Body of pancreas (tissue), 4 donors: Measurements from ENCODE around the gene PSMC3. TPM values are rescaled to one million over a fixed set of nuclear protein-coding genes. Genes with fewer than 3 reads are reported as not detected.

Experiments
- ATAC-seq: fragments of 150-250 bp; one replicate; pipeline ENCODE4 v1.9.1; 2016
- DNase-seq, 4 donors: peaks; one replicate each; pipeline ENCODE4 v3.0.0-alpha.2; 2019
- H3K27ac ChIP-seq, 4 donors: fragments of 200-600 bp; sonication (generic); 1 replicate in 3 of 4; 2 replicates in 1 of 4; pipeline versions ENCODE4 v1.5.1 to v1.6.1; 2016 to 2019; ENCODE audit warnings: mild to moderate bottlenecking in 1 of 4, mixed read lengths in 1 of 4, moderate library complexity in 1 of 4
- H3K27me3 ChIP-seq, 2 donors: fragments of 200-600 bp; sonication (generic); one replicate each; pipeline ENCODE4 v1.6.0; 2016; ENCODE audit warnings: mild to moderate bottlenecking in 1 of 2
- H3K36me3 ChIP-seq, 2 donors: fragments of 200-600 bp; sonication (generic); replicated peaks in 1 of 2; 2 replicates each; pipeline ENCODE4 v1.5.1; 2016; ENCODE audit warnings: low read depth in 2 of 2; ENCODE audit not compliant: insufficient read depth in 1 of 2
- H3K4me1 ChIP-seq: fragments of 200-600 bp; sonication (generic); one replicate; pipeline ENCODE4 v1.6.0; 2016
- H3K4me3 ChIP-seq, 2 donors: fragments of 200-600 bp; sonication (generic); 1 replicate in 1 of 2; 2 replicates in 1 of 2; pipeline ENCODE4 v1.5.1; 2016 to 2019
- H3K9me3 ChIP-seq, 3 donors: fragments of 200-600 bp; sonication (generic); 1 replicate in 2 of 3; 2 replicates in 1 of 3; pipeline ENCODE4 v1.5.1; 2016
- POLR2A ChIP-seq, 3 donors: fragments of 450-650 bp; IDR thresholded peaks; one replicate each; pipeline ENCODE4 v1.6.1; 2016; ENCODE audit warnings: antibody characterized with exemption in 3 of 3, mild to moderate bottlenecking in 2 of 3
- WGBS, 2 donors: methylation state at CpG; one replicate each; pipeline ENCODE4 v1.1.5; 2017; 5-methylcytosine and 5-hydroxymethylcytosine counted together
- intact Hi-C: fragments of 100-400 bp; cut with DNase I; formaldehyde crosslinking; loops from one replicate; pipeline ENCODE4 v1.15.1; 2023
- total RNA-seq, 2 donors: library from RNA; depleted of rRNA; stranded (reverse); fragments of >200 nt; gene quantifications; one replicate each; pipeline ENCODE4 v1.1.0, GENCODE V29; 2016
- TF ChIP-seq, protein P1 (sequence below), 7 experiments: fragments of 450-650 bp in 4 of 7; fragments of 200-600 bp in 3 of 7; sonication (generic) in 3 of 7; IDR thresholded peaks; one replicate each; pipeline ENCODE4 v1.5.1; 2016 to 2019; ENCODE audit warnings: antibody characterized with exemption in 7 of 7

PSMC3 gene
- total RNA-seq, 2 donors from 2014 or later, result 43.8 to 62.8 TPM

DNA sequence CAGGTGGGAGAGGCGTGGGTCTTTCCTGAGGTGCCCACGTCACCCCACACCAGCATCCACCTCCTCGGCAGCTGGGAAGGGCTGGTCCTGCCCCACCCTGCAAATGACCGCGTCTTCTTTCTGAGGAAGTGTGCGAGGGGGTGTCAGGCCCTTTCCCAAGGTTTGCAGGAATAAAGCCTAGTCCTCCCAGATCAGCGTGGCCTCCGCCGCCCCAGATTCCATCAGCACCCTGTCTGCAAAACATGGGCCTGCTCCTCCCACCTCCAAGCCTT is 32.3 kb downstream of the PSMC3 start:
- H3K27ac ChIP-seq, result peak overlapping the region in 2 of 4 donors; percentile 55 to 83
- H3K27me3 ChIP-seq, result no peaks in the 10 kb centered on the region
- H3K4me3 ChIP-seq, result no peak overlapping the region
- DNase-seq, result no peak
- intact Hi-C loops, result no loop called here
- no peak for ATAC-seq
- TF ChIP-seq POLR2A (IDR thresholded peaks at IDR 0.05), result no peak
- TF ChIP-seq, protein P1, sequence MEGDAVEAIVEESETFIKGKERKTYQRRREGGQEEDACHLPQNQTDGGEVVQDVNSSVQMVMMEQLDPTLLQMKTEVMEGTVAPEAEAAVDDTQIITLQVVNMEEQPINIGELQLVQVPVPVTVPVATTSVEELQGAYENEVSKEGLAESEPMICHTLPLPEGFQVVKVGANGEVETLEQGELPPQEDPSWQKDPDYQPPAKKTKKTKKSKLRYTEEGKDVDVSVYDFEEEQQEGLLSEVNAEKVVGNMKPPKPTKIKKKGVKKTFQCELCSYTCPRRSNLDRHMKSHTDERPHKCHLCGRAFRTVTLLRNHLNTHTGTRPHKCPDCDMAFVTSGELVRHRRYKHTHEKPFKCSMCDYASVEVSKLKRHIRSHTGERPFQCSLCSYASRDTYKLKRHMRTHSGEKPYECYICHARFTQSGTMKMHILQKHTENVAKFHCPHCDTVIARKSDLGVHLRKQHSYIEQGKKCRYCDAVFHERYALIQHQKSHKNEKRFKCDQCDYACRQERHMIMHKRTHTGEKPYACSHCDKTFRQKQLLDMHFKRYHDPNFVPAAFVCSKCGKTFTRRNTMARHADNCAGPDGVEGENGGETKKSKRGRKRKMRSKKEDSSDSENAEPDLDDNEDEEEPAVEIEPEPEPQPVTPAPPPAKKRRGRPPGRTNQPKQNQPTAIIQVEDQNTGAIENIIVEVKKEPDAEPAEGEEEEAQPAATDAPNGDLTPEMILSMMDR (IDR thresholded peaks at IDR 0.05), result no peak
- H3K9me3 ChIP-seq, result no peaks in the 10 kb centered on the region
- 75 to 90% methylated on average over 9 of the region's 9 CpGs for WGBS, 2 donors
- H3K4me1 ChIP-seq, result no peaks in the 10 kb centered on the region
- H3K36me3 ChIP-seq, result no peaks in the 10 kb centered on the region

DNA sequence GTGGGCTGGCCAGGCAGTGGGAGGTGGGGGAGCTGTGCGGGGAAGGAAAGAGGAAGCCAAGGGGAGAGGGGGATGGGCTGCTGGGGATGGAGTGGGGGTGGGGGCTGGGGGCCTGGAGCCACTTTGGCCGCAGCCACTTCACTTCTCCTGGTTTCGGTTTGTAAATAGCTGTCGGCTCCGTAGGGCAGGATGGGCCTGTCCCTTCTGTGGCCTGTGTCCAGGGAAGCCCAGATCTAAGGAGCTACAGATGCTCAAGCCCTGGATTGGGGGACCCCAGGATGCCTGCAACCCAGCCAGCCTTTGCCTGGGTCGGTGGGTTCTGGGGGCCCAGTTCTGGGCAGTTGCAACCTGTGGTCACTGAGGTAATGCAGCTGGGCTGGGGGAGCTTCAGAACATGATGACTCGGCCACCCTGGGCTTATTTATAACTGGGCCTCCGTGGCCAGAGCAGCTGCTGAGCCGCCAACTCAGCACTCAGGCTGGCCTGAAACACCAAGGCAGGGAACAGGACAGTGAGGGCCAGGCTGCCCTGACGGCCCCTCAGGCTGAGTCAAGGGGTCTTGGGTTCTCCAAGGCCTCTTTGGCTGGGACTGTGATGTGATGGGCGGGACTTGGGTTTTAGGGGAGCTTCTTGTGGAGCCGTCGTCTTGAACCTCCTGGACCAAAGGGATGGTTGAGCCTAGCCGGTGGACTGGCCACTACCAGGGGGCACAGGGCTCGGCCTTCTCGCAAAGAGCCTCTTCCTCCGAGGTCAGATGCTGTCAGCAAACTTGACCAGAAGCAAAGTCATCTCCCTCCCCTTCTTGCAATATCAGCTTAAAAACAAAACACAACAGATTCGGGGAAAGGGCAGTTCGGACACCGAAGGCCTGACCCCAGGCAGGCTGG is 32.8 kb downstream of the PSMC3 start:
- Histone ChIP-seq H3K27me3 (no peaks in the 10 kb centered on the region), H3K4me3 (no peak overlapping the region), H3K27ac (peak overlapping the region in 2 of 4 donors; percentile 55 to 83), H3K36me3 (no peaks in the 10 kb centered on the region), H3K9me3 (no peaks in the 10 kb centered on the region), H3K4me1 (no peaks in the 10 kb centered on the region)
- ATAC-seq (peak; percentile 12), DNase-seq (peak in 2 of 4 donors; percentile 17 to 67)
- intact Hi-C loops, result no loop called here
- 62 to 86% methylated on average over 11 to 20 of the region's 20 CpGs for WGBS, 2 donors
- TF ChIP-seq, protein P1 (IDR thresholded peaks at IDR 0.05), result no peak
- TF ChIP-seq POLR2A (IDR thresholded peaks at IDR 0.05), result peak in 2 of 3 donors; percentile 15 to 36

DNA sequence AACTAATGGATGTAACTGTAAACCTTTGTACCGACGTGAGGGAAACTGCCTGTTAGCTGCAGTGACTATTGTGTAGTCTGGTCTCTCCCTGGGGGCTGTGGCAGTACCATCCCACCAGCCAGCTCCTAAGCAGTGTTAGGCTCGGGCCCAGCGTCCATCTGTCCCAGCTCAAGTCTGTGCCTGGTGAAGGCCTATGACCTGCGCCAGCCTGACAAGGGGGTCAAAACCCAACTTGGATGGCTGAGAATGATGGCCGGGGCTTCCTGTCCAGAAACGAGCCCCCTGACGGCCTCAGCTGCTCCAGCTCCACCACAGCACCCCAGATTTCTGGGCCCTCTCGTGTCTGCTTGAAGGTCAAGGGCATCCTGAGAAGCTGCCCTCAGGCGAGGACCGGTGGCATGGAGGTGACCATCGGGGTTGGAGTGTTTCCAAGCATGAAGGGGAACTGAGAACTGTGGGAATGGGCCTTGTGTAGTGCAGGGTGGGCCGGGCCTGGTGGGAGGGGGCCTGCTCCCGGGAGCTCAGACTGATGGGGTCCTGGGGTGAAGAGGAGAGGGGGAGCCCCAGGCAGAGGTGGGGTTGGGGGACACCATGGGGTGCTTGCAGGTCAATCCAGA is 33.6 kb downstream of the PSMC3 start:
- H3K36me3 ChIP-seq, result no peaks in the 10 kb centered on the region
- H3K9me3 ChIP-seq, result no peaks in the 10 kb centered on the region
- no peaks in the 10 kb centered on the region for H3K4me1 ChIP-seq
- no peak overlapping the region for H3K4me3 ChIP-seq
- intact Hi-C loops, result no loop called here
- DNase-seq, result no peak
- peak overlapping the region in 2 of 4 donors; percentile 16 to 83 for H3K27ac ChIP-seq
- ATAC-seq, result no peak
- 68 to 70% methylated on average over 6 to 14 of the region's 14 CpGs for WGBS, 2 donors
- no peaks in the 10 kb centered on the region for H3K27me3 ChIP-seq
- TF ChIP-seq, protein P1 (IDR thresholded peaks at IDR 0.05), result no peak
- TF ChIP-seq POLR2A (IDR thresholded peaks at IDR 0.05), result no peak

DNA sequence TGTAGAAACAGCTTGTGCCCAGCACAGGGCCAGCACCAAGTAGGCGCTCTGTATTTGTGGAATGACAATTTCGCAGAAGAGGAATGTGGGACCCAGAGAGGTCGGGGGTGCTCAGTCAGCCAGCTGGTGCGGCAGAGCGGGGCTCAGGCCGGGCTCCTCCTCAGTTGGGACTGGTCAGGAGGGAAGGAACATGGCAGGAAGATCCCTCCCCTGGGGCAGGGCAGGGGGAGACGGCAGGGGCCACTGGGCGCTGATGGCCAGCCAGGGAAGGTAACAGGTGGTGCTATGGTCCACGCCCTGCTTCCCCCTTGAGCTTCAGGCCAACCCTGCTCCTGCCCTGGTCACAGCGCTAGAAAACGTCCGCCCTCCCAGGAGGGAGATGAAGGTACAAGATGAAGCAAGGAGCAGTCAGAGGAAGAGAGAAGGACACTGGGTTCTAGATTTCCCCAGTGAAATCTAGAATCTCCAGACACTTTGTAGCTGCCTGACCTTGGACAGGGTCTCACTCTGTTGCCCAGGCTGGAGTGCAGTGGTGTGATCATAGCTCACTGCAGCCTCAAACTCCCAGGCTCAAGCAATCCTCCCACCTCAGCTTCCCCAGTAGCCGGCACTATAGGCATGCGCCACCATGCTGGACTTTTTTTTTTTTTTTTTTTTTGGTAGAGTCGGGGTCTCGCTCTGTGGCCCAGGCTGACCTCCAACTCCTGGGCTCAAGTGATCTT is 34.4 kb downstream of the PSMC3 start:
- no peak for DNase-seq
- no peak for ATAC-seq
- Histone ChIP-seq H3K4me3 (no peak overlapping the region), H3K27me3 (no peaks in the 10 kb centered on the region), H3K27ac (peak overlapping the region in 1 of 4 donors; percentile 83), H3K9me3 (no peaks in the 10 kb centered on the region), H3K36me3 (no peaks in the 10 kb centered on the region), H3K4me1 (no peaks in the 10 kb centered on the region)
- 83 to 92% methylated on average over 16 of the region's 16 CpGs for WGBS, 2 donors
- TF ChIP-seq, protein P1 (IDR thresholded peaks at IDR 0.05), result no peak
- no peak for TF ChIP-seq POLR2A (IDR thresholded peaks at IDR 0.05)
- intact Hi-C loops, result no loop called here
